Astrocyte (in vitro differentiated cells and primary cell): Measurements from ENCODE around the gene EXOC6B. TPM values are rescaled to one million over a fixed set of nuclear protein-coding genes. Genes with fewer than 3 reads are reported as not detected.

ENCODE experiments used
- DNase-seq: peaks from one replicate; pipeline ENCODE4 v3.0.0-alpha.2; 2010; ENCODE audit warnings: low read depth
- FAIRE-seq: peaks from 2 replicates; lab custom pipeline; 2011; peaks lifted over from hg19 to GRCh38; lab: Jason Lieb, UNC
- H2AFZ ChIP-seq: 2 replicates; pipeline ENCODE4 v1.6.0; 2012; ENCODE audit warnings: low read depth, low read length, inconsistent platforms
- H3K27ac ChIP-seq: 2 replicates; pipeline ENCODE4 v1.5.1; 2011; ENCODE audit warnings: low read depth, low read length, inconsistent platforms
- H3K27me3 ChIP-seq: 2 replicates; pipeline ENCODE4 v1.6.0; 2011; ENCODE audit warnings: low read length, inconsistent platforms; ENCODE audit not compliant: insufficient read depth
- H3K36me3 ChIP-seq: 2 replicates; pipeline ENCODE4 v1.5.1; 2011; ENCODE audit warnings: low read length, inconsistent platforms; ENCODE audit not compliant: insufficient read depth
- H3K4me1 ChIP-seq: 2 replicates; pipeline ENCODE4 v1.5.1; 2011; ENCODE audit warnings: low read length, inconsistent platforms; ENCODE audit not compliant: insufficient read depth
- H3K4me2 ChIP-seq: 2 replicates; pipeline ENCODE4 v1.6.0; 2012; ENCODE audit warnings: low read length, inconsistent platforms
- H3K4me3 ChIP-seq: 2 replicates; pipeline ENCODE4 v1.5.1; 2011; ENCODE audit warnings: low read depth, mild to moderate bottlenecking, low read length, inconsistent platforms; ENCODE audit not compliant: insufficient read depth
- H3K79me2 ChIP-seq: 2 replicates; pipeline ENCODE4 v1.6.0; 2012; ENCODE audit warnings: mild to moderate bottlenecking, low read length, inconsistent platforms; ENCODE audit not compliant: insufficient read depth
- H3K9ac ChIP-seq: 2 replicates; pipeline ENCODE4 v1.6.0; 2012; ENCODE audit warnings: mild to moderate bottlenecking, low read length, inconsistent platforms
- H3K9me3 ChIP-seq: 2 replicates; pipeline ENCODE4 v1.5.1; 2012; ENCODE audit warnings: low read depth, mild to moderate bottlenecking, low read length, inconsistent platforms; ENCODE audit not compliant: insufficient read depth
- H4K20me1 ChIP-seq: 2 replicates; pipeline ENCODE4 v1.6.0; 2012; ENCODE audit warnings: low read length, inconsistent platforms; ENCODE audit not compliant: insufficient read depth
- H3K27ac Mint-ChIP-seq: one replicate; pipeline ENCODE4 v1.8.0; 2021; ENCODE audit warnings: mild to moderate bottlenecking, mixed read lengths; ENCODE audit not compliant: unreplicated experiment
- H3K27me3 Mint-ChIP-seq: one replicate; pipeline ENCODE4 v1.8.0; 2021; ENCODE audit warnings: low read depth, mixed read lengths; ENCODE audit not compliant: unreplicated experiment
- H3K36me3 Mint-ChIP-seq: one replicate; pipeline ENCODE4 v1.8.0; 2021; ENCODE audit warnings: low read depth, mixed read lengths; ENCODE audit not compliant: unreplicated experiment
- H3K4me1 Mint-ChIP-seq: one replicate; pipeline ENCODE4 v1.8.0; 2021; ENCODE audit warnings: low read depth, mixed read lengths; ENCODE audit not compliant: unreplicated experiment
- H3K4me3 Mint-ChIP-seq: one replicate; pipeline ENCODE4 v1.8.0; 2021; ENCODE audit warnings: mild to moderate bottlenecking, moderate library complexity, mixed read lengths; ENCODE audit not compliant: unreplicated experiment
- H3K9me3 Mint-ChIP-seq: one replicate; pipeline ENCODE4 v1.8.0; 2021; ENCODE audit warnings: mild to moderate bottlenecking, mixed read lengths; ENCODE audit not compliant: unreplicated experiment
- CTCF ChIP-seq: IDR thresholded peaks from 2 replicates; pipeline ENCODE4 v1.5.1; 2011; ENCODE audit warnings: low read depth, mild to moderate bottlenecking, inconsistent platforms, low read length, moderate library complexity; ENCODE audit not compliant: insufficient read depth
- EZH2 ChIP-seq: IDR thresholded peaks from 2 replicates; pipeline ENCODE4 v1.6.1; 2012; ENCODE audit warnings: mild to moderate bottlenecking, low read length, inconsistent platforms; ENCODE audit not compliant: insufficient read depth
- total RNA-seq: library from RNA; stranded (reverse); gene quantifications from 2 replicates; pipeline ENCODE4 v1.2.1, GENCODE V29; 2021

The EXOC6B gene
- total RNA-seq, 1 donor from 2014 or later = 31.8 TPM

- no peaks in the 10 kb centered on the region for H3K36me3 Mint-ChIP-seq
- H3K27me3 Mint-ChIP-seq = no peaks in the 10 kb centered on the region
- TF ChIP-seq EZH2 = no peak
- no peak for TF ChIP-seq CTCF
- no peak overlapping the region for H3K4me3 Mint-ChIP-seq
- H3K4me1 ChIP-seq = no peaks in the 10 kb centered on the region
- H3K4me3 ChIP-seq = no peak overlapping the region
- H3K9ac ChIP-seq = no peak overlapping the region
- no peak overlapping the region for H3K27ac ChIP-seq
- no peak for FAIRE-seq
- H3K27ac Mint-ChIP-seq = no peak overlapping the region
- H3K9me3 Mint-ChIP-seq = no peaks in the 10 kb centered on the region
- H3K9me3 ChIP-seq = no peaks in the 10 kb centered on the region
- peaks cover 3% of the 10 kb centered on the region for H3K4me1 Mint-ChIP-seq
- H3K27me3 ChIP-seq = no peaks in the 10 kb centered on the region
- no peak overlapping the region for H3K4me2 ChIP-seq
- no peaks in the 10 kb centered on the region for H3K79me2 ChIP-seq
- no peak for DNase-seq
- H4K20me1 ChIP-seq = peaks cover 4% of the 10 kb centered on the region
- no peak overlapping the region for H2AFZ ChIP-seq
- no peaks in the 10 kb centered on the region for H3K36me3 ChIP-seq
Observed at GRCh38 chr2:72583376-72583775, 242.5 kb downstream of the EXOC6B start.

- no peak for DNase-seq
- Histone ChIP-seq H3K27me3 (no peaks in the 10 kb centered on the region), H3K4me2 (no peak overlapping the region), H3K4me3 (no peak overlapping the region), H4K20me1 (peaks cover 4% of the 10 kb centered on the region), H2AFZ (no peak overlapping the region), H3K9me3 (no peaks in the 10 kb centered on the region), H3K27ac (no peak overlapping the region), H3K36me3 (no peaks in the 10 kb centered on the region), H3K4me1 (no peaks in the 10 kb centered on the region), H3K79me2 (no peaks in the 10 kb centered on the region), H3K9ac (no peak overlapping the region)
- TF ChIP-seq CTCF (no peak), EZH2 (no peak)
- Mint-ChIP-seq H3K27me3 (no peaks in the 10 kb centered on the region), H3K9me3 (no peaks in the 10 kb centered on the region), H3K36me3 (no peaks in the 10 kb centered on the region), H3K4me3 (no peak overlapping the region), H3K27ac (no peak overlapping the region), H3K4me1 (peaks cover 9% of the 10 kb centered on the region)
- FAIRE-seq = no peak
Observed at GRCh38 chr2:72581560-72582181, 244.2 kb downstream of the EXOC6B start.

GRCh38 chr2:72579591-72580180, 246.1 kb downstream of the EXOC6B start:
- Histone ChIP-seq H3K79me2 (no peaks in the 10 kb centered on the region), H3K4me3 (no peak overlapping the region), H3K9me3 (no peaks in the 10 kb centered on the region), H3K36me3 (no peaks in the 10 kb centered on the region), H3K4me1 (peaks cover 8% of the 10 kb centered on the region), H4K20me1 (peaks cover 4% of the 10 kb centered on the region), H2AFZ (no peak overlapping the region), H3K27ac (no peak overlapping the region), H3K9ac (no peak overlapping the region), H3K27me3 (no peaks in the 10 kb centered on the region), H3K4me2 (no peak overlapping the region)
- Mint-ChIP-seq H3K4me3 (no peak overlapping the region), H3K4me1 (peaks cover 21% of the 10 kb centered on the region), H3K27me3 (no peaks in the 10 kb centered on the region), H3K36me3 (no peaks in the 10 kb centered on the region), H3K27ac (no peak overlapping the region), H3K9me3 (no peaks in the 10 kb centered on the region)
- FAIRE-seq (no peak), DNase-seq (peak; percentile 39)
- TF ChIP-seq EZH2 (no peak), CTCF (peak; percentile 79)
